ENCODE data around the gene IL1B. TPM values are rescaled to one million over a fixed set of nuclear protein-coding genes. Genes with fewer than 3 reads are reported as not detected.
"Not testable (repeated sequence)": the region's sequence is repeated elsewhere in the genome, so short reads cannot be mapped to it uniquely, and the experiment has no call there.

IL1B gene
- total RNA-seq, 3 donors from 2014 or later = 2.1 to 6.4 (median 4.2) TPM

DNA sequence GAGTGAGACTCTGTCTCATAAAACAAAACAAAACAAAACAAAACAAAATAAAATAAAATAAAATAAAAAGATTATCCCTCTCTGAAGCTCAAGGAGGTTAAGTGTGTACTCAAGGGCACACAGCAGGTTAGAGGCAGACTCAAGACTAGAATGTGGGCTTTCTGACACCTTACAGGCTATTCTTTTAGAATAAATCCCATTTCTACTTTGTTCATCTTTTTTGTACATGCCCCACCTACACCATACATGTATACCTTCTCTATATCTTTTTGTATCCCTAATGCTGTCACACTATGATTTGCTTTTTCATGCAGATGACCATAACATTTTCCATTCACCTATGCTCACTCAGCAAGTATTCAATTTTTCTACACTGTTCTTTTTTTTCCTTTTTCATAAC lies 2.6 kb downstream of the IL1B start:
- H3K36me3 ChIP-seq (ENCODE audit: low read depth) = no peaks in the 10 kb centered on the region
- intact Hi-C loops (cut with DNase I, micrococcal nuclease) = no loop called here
- TF ChIP-seq, protein P1, sequence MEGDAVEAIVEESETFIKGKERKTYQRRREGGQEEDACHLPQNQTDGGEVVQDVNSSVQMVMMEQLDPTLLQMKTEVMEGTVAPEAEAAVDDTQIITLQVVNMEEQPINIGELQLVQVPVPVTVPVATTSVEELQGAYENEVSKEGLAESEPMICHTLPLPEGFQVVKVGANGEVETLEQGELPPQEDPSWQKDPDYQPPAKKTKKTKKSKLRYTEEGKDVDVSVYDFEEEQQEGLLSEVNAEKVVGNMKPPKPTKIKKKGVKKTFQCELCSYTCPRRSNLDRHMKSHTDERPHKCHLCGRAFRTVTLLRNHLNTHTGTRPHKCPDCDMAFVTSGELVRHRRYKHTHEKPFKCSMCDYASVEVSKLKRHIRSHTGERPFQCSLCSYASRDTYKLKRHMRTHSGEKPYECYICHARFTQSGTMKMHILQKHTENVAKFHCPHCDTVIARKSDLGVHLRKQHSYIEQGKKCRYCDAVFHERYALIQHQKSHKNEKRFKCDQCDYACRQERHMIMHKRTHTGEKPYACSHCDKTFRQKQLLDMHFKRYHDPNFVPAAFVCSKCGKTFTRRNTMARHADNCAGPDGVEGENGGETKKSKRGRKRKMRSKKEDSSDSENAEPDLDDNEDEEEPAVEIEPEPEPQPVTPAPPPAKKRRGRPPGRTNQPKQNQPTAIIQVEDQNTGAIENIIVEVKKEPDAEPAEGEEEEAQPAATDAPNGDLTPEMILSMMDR (IDR thresholded peaks at IDR 0.05) = no peak
- H3K4me1 ChIP-seq (ENCODE audit: low read depth) = peaks cover 10% of the 10 kb centered on the region
- DNase-seq (no peak), ATAC-seq (no peak)
- no peaks in the 10 kb centered on the region for H3K9me3 ChIP-seq
- H3K4me3 ChIP-seq = no peak overlapping the region

DNA sequence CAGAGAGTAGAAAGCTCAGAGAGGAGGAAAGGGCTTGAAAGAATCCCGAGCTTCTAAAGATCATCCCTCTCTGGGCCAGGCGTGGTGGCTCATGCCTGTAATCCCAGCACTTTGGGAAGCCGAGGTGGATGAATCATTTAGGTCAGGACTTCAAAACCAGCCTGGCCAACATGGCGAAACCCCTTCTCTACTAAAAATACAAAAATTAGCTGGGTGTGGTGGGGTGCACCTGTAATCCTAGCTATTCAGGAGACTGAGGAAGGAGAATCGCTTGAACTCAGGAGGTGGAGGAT lies 3.0 kb downstream of the IL1B start:
- DNase-seq; intact Hi-C loops (cut with DNase I, micrococcal nuclease); H3K4me3 ChIP-seq; H3K9me3 ChIP-seq; H3K36me3 ChIP-seq (ENCODE audit: low read depth); ATAC-seq: not testable (repeated sequence)
- peaks cover 10% of the 10 kb centered on the region for H3K4me1 ChIP-seq (ENCODE audit: low read depth)

DNA sequence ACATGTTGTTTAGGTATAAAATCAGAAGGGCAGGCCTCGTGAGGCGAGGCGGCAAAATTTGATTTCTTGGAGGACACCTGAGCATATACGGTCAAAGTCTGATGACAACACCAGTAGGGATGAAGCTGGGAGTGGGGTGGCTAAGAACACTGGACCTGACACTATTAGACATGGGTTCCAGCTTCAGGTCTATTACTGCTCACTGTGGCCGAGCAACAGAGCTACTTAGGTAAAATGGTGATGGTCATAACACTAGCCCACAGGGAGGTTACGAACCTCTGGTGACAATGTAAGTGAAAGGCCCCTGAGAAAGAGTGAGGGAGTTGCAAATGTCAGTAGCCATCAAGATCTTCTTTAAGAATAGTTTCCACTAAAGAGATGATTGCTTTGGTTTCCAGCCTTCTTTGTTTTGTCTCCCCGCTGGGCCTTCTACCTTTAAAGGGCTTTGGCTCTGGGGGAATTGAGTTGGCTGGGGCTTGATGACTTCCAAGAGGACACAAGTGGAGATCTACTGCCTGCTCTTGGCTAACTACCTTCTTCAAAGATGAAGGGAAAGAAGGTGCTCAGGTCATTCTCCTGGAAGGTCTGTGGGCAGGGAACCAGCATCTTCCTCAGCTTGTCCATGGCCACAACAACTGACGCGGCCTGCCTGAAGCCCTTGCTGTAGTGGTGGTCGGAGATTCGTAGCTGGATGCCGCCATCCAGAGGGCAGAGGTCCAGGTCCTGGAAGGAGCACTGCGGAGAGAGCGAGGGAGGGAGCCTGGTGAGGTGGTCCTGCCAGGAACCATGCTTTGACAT lies 3.5 kb downstream of the IL1B start:
- H3K36me3 ChIP-seq (ENCODE audit: low read depth) = no peaks in the 10 kb centered on the region
- DNase-seq (no peak), ATAC-seq (no peak)
- TF ChIP-seq, protein P1 (IDR thresholded peaks at IDR 0.05) = no peak
- no peak overlapping the region for H3K4me3 ChIP-seq
- H3K9me3 ChIP-seq = no peaks in the 10 kb centered on the region
- intact Hi-C loops (cut with DNase I, micrococcal nuclease) = no loop called here
- peaks cover 10% of the 10 kb centered on the region for H3K4me1 ChIP-seq (ENCODE audit: low read depth)

DNA sequence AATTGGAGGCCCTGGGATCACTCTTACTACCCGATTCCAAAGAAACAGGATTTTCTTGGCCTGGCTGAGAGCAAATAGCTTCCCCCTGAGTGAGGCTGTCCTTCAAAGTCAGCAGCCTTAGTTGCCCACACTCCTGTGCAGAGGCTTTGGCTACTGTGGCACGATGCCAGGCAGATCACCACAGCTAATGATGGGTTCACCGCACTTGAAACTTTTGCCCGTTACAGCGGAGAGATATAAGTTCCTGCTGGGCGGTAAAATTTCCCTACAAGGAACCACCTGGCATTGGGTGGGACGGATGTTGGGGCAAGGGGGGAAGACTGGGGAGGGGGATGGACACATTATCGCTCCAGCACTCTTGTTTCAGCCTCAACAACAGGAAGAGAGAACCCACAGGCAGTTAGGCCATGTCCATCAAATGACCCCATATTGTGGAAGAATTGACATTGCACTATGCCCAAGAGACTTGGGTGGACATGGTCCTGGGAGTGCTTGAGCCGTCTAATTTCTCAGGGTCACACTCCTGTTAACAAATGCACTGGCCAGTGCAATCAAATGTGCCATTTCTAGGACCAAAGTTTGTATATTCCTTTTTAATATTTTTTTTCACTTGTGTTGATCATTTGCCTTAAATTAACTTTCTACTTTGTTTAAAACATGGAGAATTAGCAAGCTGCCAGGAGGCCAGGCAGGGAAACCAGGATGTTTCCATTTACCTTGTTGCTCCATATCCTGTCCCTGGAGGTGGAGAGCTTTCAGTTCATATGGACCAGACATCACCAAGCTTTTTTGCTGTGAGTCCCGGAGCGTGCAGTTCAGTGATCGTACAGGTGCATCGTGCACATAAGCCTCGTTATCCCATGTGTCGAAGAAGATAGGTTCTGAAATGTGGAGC lies 4.4 kb downstream of the IL1B start:
- no peak for ATAC-seq
- no peaks in the 10 kb centered on the region for H3K9me3 ChIP-seq
- no peaks in the 10 kb centered on the region for H3K36me3 ChIP-seq (ENCODE audit: low read depth)
- intact Hi-C loops (cut with DNase I, micrococcal nuclease) = no loop called here
- TF ChIP-seq, protein P1 (IDR thresholded peaks at IDR 0.05) = no peak
- H3K4me3 ChIP-seq = no peak overlapping the region
- no peak for DNase-seq
- H3K4me1 ChIP-seq (ENCODE audit: low read depth) = peaks cover 10% of the 10 kb centered on the region

DNA sequence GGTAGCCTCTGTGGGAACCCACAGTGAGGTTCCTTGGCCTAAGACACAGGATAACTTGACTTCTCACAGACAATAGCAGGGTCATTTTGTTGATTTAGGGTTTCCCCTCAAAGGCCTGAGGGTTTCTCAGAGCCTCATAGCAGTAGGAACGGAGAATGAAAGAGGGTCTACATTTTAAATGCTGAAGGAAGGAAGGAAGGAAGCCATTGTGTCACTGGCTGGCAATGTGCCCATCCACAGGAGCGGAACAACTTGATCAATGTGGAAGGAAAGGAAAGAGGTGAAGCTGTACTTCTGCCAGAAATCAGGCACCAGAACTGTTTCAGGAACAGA lies 5.1 kb downstream of the IL1B start:
- ATAC-seq = no peak
- TF ChIP-seq, protein P1 (IDR thresholded peaks at IDR 0.05) = no peak
- H3K4me1 ChIP-seq (ENCODE audit: low read depth) = peaks cover 10% of the 10 kb centered on the region
- no peaks in the 10 kb centered on the region for H3K9me3 ChIP-seq
- H3K36me3 ChIP-seq (ENCODE audit: low read depth) = no peaks in the 10 kb centered on the region
- intact Hi-C loops (cut with DNase I, micrococcal nuclease) = no loop called here
- no peak overlapping the region for H3K4me3 ChIP-seq
- no peak for DNase-seq
